GM18909 (cell line): ENCODE data around the gene PPP5C.
"Not testable (repeated sequence)": the region's sequence is repeated elsewhere in the genome, so short reads cannot be mapped to it uniquely, and the experiment has no call there.

ENCODE experiments used
- ATAC-seq: cut with Tn5 transposase; IDR thresholded peaks from one replicate; pipeline ENCODE4 v1.9.1; 2021; ENCODE audit warnings: mild to moderate bottlenecking; ENCODE audit not compliant: unreplicated experiment, poor library complexity

PPP5C gene, protein sequence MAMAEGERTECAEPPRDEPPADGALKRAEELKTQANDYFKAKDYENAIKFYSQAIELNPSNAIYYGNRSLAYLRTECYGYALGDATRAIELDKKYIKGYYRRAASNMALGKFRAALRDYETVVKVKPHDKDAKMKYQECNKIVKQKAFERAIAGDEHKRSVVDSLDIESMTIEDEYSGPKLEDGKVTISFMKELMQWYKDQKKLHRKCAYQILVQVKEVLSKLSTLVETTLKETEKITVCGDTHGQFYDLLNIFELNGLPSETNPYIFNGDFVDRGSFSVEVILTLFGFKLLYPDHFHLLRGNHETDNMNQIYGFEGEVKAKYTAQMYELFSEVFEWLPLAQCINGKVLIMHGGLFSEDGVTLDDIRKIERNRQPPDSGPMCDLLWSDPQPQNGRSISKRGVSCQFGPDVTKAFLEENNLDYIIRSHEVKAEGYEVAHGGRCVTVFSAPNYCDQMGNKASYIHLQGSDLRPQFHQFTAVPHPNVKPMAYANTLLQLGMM

DNA sequence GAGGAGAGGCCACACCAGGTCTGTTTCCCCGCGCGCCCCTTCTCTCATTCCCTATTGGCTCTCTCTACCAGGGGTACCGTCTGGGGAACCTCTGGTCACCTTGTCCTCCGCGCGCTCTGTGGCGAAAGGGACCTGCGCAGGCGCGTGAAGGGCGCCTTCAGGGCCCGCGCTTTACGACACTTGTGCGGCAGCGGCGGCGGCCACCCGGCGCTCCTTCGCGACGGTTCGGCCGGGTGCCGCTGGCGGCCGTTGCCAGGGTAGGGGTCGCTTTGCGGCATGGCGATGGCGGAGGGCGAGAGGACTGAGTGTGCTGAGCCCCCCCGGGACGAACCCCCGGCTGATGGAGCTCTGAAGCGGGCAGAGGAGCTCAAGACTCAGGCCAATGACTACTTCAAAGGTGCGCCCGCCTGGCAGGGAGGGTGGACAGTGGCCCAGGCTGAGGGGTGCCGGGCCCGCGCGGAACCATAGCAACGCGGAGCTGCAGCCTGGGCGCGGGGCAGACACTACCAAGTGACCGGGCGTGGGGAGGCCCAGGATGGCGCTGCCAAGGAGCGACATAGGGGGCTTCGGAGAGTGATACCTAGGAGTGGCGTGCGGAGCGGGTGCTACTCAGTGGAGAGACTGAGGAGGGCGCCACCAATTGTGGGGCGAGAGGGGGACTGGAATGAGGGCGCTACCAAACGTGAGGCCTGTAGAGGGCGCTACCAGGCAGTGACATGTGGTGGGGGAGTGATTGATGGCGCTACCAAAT is at the start of gene PPP5C:
TSS of gene PPP5C (plus strand) at position 267 of the 751 bp plus-strand sequence. CDS start at position 277, 10 bp downstream.
- ATAC-seq = peak; percentile 72

DNA sequence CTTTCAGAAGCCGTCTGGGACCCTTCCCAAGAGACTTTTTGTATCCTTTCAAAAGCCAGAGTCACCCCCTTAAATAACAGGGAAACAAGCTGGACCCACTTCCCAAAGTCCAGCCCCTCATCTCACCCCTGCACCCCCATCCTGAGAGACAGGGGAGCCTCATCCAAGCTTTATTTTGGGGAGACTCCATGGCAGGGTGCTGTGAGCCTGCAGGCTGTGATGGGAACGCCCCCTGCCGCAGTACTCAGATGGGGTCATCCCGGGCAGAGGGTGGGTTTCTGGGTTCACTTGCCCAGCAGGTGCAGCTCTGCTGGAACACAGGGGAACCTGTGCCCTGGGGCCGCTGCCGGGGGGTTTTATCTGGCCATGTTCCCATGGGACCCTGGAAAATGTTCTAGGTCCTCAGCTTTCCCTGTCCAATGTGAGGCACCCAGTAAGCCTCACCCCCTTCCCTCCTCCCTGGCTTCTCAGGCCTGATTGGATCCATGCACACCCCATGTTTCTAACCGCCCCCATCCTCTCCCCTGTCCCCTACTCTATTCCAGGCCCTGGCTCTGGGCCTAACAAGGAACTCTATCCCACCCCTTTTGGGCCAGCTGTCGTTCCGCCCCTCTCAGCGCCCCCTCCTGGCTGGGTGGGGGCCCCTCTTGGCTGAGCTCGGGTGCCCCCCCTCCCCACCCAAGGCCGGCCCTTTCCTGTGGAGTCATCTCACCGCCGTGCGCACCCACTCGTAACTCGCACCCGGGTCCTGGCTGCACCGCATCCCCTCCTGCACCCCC is 49.0 kb upstream of the PPP5C start:
- ATAC-seq = no peak

DNA sequence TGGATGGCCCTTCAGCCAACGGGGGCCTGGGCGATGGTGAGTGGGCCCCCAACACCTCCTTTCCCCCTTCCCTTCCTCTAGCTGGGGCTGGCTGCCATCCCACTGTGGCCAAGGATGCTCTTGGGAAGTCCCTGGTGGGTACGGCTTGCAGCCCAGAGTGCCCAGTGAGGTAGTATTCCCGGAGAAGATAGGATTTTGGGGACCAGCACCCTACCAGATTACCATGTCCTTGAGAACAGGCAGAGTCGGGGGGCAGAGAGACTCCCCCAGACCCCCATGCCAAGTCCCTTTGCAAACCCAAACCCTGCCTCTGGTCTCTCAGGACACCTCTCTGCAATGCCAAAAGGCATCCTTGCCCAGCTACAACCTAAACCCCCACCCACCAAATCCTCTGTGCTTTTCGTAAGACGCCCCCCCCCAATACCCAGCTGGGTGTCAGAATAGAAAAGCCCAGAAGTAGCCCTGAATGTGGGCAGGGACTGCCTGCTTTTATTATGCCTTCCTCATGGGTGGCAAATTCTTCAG is 48.3 kb upstream of the PPP5C start:
- ATAC-seq = no peak

DNA sequence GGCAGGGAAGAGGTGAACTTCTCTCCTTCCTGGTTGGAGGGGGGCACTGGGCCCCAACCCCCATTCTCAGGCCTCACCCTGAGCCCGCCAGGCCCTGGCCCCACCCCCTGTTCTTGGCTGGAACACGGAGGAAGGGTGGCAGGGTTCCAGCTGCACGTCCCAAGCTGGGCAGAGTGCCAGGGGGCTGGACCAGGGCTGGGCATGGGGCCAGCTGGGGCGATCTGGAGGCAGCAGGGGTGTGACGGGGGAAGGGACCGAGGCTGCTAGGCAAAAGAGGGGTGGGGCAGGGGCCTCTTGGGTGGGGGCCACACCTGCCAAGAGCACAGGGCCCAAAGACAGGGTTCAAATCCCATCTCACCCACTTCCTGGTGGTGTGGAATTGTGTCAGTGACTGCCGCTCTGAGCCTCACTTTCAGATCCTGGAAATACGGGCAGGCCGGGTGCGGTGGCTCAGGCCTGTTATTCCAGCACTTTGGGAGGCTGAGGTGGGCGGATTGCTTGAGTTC is 47.8 kb upstream of the PPP5C start:
- no peak for ATAC-seq

DNA sequence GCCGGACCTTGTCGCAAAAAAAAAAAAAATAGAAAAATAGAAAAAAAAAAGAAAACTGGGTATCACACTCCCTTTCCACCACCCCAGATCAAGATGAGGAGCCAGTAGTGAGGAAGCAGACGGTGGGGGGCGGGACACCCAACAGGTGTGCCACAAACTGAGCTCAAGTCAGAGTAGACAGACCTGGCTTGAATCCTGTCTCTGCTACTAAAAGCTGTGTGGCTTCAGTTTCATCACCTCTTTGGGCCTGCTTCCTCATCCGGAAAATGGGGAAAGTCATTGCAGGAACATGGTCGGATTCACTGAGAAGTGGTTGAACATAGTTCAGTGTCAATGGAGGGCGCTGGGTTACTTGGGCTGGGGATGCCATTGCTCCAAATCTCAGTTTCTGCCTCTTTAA is 47.2 kb upstream of the PPP5C start:
- ATAC-seq = no peak

DNA sequence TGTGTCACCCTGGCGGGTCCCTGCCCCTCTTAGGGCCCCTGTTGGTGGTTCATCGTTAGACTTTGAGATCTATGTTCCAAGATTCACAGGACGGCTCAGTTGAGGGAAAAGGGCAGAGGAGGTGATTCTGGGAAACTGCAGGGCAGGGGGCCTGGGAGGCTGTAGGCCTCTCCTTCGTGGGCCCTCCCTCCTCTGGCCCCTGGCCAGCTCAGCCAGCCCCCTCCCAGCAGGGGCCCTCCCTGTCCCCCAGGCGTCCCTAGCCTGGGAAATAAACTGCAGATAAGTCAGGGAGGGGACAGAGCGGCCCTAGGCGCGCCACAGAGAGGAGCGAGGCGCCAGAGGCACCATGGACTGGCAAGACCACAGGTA is 43.6 kb upstream of the PPP5C start:
- ATAC-seq = no peak

DNA sequence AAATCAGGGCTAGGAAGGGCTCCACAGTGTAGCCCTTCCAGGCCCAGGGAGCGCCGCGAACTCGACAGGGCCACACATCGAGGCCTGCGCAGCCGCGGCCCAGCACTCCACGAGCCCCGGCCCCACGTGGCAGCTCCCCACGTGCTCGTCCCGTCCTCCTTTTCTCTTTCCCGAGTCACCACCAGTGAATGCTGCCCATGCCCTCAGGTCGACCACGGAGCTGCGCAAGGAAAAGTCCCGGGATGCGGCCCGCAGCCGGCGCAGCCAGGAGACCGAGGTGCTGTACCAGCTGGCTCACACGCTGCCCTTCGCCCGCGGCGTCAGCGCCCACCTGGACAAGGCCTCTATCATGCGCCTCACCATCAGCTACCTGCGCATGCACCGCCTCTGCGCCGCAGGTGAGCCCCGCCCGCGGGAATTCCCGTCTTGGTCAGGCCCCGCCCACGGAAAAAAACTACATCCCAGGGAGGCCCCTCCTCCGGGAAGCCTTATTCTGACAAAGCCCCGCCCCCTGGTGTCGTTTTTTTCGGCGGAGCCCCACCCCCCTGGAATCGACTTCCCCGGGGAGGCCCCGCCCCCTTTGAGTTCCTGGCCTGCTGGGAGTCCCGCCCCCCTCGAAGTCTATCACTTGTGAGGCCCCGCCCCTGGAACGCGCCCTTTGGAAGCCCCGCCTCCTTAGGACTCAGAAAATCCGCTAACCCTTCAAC is 43.0 kb upstream of the PPP5C start:
- no peak for ATAC-seq

DNA sequence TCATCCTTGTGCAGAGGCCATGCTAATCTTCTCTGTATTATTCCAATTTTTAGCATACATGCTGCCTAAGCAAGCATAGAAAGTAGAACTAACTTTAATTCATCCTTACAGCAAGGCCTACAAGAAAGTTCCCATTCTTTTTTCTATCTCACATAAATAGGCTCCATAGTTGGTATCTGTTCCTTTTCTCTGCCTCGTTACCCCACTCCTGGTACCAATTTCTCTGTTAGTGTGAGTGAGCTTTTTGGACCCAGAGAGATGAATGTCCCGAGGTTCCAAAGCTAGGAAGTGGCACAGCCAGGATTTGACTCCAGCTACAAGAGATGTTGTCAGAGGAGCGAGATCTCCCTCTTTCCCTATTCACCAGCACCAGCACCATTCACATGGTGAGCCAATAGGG is 40.4 kb upstream of the PPP5C start:
- ATAC-seq = no peak

DNA sequence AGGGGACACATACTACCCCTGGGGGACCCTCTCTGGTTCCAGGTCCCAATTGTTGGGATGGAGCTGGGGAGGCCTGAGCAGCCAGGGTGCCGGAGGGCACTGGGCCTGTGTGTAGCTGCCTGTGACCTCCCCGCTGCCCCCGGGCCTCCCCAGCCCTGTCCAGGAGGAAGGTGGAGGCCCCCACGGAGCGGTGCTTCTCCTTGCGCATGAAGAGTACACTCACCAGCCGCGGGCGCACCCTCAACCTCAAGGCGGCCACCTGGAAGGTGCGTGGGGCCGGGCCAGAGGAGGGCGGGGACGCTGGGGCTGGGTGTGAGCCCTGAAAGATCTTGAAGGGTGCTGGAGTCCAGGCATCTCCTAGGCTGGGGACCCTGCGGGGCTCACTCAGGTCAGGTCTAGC is 38.4 kb upstream of the PPP5C start:
- ATAC-seq = no peak

DNA sequence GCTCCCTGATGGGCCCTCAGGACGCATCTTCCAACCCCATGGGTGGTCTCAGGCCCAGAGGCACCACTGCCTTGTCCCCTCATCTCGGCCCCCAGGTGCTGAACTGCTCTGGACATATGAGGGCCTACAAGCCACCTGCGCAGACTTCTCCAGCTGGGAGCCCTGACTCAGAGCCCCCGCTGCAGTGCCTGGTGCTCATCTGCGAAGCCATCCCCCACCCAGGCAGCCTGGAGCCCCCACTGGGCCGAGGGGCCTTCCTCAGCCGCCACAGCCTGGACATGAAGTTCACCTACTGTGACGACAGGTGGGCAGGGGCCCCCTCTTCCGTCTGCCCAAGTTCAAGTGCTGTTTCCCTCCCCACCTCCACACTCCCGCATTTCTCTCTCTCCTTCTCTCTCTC is 37.8 kb upstream of the PPP5C start:
- no peak for ATAC-seq

DNA sequence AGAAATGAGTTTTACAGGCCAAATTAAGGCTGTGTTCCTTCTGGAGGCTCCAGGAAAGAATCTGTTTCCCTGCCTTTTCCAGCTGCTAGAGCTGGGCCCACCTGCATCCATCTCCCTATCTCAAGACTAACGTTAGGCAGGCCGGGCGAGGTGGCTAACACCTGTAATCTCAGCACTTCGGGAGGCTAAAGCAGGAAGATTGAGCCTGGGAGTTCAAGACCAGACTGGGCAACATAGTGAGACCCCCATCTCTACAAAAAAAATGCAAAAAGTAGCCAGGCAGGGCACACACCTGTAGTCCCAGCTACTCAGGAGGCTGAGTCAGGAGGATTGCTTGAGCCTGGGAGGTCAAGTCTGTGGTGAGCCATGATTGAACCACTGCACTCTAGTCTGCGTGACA is 35.4 kb upstream of the PPP5C start:
- no peak for ATAC-seq

DNA sequence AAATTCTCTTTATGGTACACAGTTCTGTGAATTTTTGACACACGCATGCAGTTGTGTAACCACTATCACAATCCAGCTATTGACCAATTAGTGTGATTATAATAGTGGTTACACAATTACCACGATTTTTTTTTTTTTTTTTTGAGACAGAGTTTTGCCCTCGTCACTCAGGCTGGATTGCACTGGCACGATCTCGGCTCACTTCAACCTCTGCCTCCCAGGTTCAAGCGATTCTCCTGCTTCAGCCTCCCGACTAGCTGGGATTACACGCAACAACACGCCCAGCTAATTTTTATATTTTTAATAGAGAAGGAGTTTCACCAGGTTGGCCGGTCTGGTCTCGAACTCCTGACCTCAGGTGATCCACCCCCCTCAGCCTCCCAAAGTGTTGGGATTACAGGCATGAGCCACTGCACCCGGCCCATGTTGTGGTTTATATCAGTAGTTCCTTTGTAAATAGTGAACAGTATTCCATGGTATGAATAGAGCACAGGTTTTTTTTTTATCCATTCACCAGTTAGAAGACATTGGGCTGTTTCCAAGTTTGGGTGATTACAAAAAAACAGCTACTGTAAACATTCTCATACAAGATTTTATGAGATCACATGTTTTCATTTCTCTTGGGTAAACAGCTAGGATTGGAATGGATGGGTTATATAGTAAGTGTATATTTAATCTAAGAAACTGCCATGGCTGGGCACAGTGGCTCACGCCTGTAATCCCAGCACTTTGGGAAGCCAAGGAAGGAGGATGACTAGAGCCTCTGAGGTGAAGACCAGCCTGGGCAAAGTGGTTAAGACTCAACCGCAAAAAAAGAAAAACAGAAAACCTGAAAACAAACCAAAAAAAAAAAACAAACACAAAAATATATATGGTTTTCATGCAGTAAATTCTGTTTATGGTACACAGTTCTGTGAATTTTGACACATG is 33.1 kb upstream of the PPP5C start:
- ATAC-seq = not testable (repeated sequence)

DNA sequence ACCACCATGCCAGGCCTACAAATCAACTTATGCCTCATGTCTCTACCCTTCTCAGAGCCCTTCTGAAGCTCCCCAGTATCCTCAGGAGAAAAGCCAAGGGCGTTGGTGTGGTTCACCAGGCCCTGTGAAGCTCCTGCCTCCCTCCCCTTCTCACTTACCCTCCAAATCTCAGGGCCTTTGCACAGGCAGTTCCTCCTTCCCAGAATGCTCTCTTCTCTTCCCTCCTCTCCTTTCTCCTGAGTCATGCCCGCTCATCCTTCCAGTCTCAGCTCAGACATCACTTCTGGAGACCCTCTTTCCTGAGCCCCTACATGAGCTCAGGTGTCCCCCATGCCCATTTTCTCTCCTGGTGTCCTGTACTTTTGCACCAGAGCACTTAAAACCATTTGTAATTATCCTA is 29.5 kb upstream of the PPP5C start:
- no peak for ATAC-seq

DNA sequence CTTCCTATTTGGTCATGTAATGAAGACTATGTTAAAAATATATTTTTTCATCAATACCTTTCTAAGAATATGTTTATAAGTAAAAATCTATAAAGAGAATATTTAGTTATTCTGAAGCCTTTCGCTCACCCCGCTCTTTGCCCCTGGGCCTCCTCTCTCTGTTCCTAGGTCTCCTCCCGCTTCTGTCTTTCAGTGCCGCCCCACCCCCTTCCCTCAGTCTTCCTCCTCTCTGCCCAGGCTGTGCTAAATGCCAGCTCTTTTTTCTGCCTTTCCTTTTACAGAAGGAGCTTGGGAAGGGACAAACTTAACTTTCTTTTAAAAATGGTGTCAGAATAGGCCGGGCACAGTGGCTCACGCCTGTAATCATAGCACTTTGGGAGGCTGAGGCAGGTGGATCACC is 27.3 kb upstream of the PPP5C start:
- ATAC-seq = no peak

DNA sequence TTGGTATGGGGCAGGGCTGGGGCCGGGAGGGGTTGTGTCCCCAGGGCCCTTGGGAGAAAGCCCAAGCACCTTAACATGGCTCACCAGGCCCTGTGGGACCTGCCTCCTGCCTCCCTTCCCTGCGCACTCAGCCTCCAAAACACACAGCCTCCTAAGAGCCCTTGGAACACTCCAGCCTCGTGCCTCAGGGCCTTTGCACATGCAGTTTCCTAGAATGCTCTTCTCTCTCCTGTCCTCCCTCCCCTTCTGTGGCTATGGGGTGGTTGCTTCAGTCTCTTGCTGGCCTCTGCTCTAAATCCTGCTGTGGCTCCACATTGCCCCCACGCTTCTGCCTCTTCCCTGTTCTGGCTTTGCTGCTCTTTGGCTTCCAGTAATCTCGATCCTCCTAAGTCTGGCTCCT is 26.3 kb upstream of the PPP5C start:
- ATAC-seq = no peak

DNA sequence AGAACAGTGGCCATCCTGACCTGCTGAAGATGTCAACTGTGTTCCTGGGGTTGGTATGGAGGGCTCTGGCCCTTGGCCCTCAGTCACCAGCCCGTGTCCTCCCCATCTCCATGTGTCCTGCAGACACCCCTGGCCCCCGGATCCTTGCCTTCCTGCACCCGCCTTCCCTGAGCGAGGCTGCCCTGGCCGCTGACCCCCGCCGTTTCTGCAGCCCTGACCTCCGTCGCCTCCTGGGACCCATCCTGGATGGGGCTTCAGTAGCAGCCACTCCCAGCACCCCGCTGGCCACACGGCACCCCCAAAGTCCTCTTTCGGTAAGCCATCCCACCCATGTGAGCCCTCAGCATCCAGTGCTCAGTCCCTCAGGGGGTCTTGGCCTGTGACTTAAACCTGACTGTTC is 25.2 kb upstream of the PPP5C start:
- no peak for ATAC-seq

DNA sequence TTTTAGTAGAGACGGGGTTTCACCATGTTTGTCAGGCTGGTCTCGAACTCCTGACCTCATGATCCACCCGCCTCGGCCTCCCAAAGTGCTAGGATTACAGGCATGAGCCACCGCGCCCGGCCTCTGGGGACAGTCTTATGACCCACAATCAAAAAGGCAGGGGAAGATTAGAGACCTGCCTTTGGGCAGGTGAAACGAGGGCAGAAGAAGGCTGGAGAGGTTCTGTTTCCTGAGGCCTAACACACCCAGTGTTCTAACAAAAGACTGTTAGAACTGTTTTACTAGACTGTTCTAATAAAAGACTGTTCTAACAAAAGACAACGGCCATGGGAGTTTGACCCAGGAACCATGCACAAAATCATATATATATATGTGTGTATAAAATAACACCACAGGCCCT is 23.7 kb upstream of the PPP5C start:
- not testable (repeated sequence) for ATAC-seq

DNA sequence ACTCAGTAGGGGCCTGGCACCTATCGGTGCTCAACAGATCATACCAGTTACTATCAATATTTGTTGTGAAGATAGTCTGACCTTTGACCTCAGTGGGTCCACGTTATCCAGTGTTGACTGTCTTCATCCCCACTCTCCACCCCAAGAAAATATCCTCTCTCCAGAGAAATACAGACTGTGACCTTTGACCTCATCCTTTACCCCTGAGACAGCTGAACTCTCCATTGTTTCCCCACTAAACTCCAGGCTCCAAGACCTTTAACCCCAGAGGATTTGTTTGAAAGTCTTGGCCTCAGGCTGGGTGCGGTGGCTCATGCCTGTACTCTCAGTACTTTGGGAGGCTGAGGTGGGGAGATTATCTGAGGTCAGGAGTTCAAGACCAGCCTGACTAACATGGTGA is 22.6 kb upstream of the PPP5C start:
- no peak for ATAC-seq

DNA sequence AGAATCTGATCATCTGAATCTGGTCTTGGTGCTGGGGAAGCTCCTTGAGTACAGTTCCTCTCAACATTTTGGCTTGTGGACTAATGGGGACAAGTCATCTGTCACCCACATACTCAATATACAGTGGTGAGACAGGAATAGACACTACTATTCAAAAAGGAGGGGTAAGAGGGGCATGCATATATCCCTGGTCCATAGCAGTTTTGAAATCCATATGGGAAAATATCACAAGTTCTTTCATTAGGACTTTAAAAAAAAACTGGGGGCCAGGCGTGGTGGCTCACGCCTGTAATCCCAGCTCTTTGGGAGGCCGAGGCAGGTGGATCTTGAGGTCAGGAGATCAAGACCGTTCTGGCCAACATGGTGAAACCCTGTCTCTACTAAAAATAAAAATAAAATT is 20.3 kb upstream of the PPP5C start:
- ATAC-seq = no peak
